HuH-7 (cell line): Measurements from ENCODE around the gene RFPL4AL1.
A peak's percentile ranks its signal among the peaks of the same experiment; 100 is the strongest.
"Not testable (repeated sequence)": the region's sequence is repeated elsewhere in the genome, so short reads cannot be mapped to it uniquely, and the experiment has no call there.

ENCODE experiments used
- DNase-seq: peaks from one replicate; pipeline ENCODE4 v3.0.0; 2011; ENCODE audit warnings: low spot score

The RFPL4AL1 gene

DNA sequence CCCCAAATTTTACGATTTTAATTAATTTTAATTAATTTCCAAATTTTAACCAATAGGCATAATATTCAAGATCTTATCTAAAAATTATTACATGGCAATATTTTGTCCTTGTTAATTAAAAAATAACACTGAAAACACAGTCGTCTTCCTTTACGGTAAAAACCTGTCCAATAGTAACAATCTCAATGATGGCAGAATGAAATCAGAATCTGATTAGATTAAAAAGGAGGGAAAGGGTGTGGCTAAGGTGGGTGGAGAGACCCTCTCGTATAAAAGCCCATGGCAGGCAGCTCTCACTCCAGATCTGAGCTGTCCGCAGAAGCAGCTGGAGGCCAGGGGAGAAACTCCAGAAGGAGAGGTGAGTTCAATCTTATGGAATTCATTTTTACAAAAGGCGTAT lies at the start of gene RFPL4AL1:
TSS of gene RFPL4AL1 (plus strand) at position 301 of the 400 bp plus-strand sequence. CDS start 2,687 bp downstream, outside the sequence.
- not testable (repeated sequence) for DNase-seq

DNA sequence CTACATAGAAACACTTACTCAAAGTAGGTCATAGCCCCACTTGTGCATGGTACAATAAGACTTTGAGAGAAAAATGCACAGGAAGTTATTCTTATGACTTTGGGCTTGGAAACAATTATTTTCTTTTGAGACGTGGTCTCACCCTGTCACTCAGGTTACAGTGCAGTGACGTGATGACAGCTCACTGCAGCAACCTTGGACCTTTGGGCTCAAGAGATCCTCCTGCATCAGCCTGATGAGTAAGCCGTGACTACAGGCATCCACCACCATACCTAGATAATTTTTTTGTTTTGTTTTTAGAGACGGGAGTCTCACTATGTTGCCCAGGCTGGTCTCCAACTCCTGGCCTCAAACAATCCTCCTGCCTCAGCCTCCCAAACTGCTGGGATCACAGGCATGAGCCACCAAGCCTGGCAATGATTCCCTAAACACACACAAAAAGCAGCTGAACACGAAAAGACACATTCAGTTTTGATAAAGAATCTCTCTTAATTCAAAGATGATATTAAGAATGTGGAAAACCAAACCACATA lies 48.6 kb upstream of the RFPL4AL1 start:
- DNase-seq: no peak

DNA sequence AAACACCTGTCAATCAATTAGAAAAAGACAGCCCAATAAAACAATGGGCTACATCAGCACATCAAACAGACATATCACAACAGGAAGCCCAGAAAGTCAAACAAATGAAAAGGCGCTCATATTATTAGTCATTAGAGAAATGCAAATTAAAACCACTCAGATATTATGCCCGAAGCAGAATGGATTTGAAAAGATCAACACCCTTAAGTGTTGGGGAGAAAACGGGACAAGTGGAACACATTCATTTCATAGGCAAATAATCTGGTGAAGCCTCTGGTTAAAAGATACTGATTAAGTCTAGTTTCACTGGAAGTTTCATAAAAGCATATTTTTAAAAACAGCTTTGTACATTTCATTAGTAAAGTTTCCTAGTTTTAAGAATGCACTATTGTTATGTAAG lies 48.1 kb upstream of the RFPL4AL1 start:
- no peak for DNase-seq

DNA sequence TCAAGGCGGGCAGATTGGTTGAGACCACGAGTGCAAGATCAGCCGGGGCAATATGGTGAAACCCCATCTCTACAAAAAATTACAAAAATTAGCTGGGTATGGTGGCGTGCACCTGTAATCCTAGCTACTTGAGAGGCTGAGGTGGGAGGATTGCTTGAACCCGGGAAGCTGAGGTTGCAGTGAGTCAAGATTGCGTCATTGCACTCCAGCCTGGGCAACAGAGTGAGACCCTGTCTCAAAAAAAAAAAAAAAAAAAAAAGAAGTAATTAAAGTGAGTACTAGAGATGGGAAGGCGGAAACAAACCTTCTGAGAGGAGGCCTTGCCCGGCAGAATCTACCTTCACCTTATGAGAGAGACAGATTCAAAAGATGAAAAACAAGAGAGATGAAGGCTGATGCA lies 45.4 kb upstream of the RFPL4AL1 start:
- DNase-seq: no peak

DNA sequence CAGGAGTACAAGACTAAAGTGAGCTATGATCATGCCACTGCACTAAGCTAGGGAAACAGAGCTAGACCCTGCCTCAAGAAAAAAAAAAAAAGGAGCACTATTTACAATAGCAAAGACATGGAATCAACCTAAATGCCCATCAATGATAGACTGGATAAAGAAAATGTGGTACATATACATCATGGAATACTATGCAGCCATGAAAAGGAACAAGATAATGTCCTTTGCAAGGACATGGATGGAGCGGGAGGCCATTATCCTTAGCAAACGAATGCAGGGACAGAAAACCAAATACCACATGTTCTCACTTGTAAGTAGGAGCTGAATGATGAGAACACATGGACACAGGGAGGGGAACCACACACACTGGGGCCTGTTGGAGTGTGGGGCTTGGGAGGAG lies 38.5 kb upstream of the RFPL4AL1 start:
- DNase-seq: not testable (repeated sequence)

DNA sequence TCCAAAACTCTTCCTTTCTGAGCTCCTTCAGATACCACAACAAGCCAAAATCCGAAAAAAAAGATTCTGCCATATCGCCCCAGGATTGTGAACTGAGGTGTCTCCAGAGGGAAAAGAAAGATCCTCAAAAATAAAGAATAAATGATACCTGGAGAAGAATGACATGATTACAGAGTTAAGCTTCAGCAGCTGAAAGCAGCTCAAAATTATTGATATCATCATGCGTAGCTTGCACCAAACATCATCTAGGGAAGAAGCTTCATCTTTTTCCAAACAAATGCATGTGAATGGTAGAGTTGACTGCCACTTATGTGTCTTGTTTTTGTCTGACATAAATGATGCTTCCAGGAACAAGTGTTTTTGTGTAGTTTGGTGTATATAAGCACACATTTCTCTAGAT lies 30.6 kb upstream of the RFPL4AL1 start, which contains the start of gene NLRP9:
TSS of gene NLRP9 (minus strand) at position 101 of the 400 bp plus-strand sequence. CDS start at position 73, 28 bp downstream.
- DNase-seq: no peak

DNA sequence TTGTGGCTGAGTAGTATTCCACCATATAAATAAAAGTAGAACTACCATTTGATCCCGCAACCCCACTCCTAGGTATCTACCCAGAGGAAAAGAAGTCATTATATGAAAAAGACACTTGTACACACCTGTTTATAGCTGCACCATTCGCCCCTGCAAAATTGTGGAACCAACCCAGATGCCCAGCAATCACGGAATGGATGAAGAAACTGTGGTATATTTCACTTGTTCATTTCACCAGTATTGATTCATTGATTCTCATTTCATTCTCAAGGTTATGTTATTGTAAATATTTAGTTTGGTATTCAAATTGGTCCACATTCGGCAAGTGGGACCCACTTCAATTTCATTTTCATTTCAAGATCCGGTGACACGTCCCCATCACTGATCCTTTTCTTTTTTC lies 18.2 kb upstream of the RFPL4AL1 start:
- no peak for DNase-seq

DNA sequence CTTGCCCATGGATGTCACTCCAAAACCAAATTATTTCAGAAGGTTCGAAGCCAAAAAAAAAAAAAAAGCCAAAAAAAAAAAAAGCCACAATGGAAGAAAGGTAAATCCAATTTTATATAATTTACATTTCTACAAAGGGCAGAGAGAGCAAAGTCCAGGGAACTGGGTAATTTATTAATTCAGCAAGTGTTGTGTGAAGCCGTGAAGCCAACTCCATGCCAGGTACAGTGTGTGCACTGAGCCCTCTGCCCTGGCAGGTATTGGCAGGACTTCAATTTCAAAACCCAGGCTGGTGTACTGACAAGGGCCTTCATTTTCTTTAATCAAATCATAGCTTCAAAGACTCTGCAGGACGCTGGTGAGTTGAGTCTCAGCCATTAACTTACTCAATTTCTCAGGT lies 15.5 kb upstream of the RFPL4AL1 start:
- DNase-seq: no peak

DNA sequence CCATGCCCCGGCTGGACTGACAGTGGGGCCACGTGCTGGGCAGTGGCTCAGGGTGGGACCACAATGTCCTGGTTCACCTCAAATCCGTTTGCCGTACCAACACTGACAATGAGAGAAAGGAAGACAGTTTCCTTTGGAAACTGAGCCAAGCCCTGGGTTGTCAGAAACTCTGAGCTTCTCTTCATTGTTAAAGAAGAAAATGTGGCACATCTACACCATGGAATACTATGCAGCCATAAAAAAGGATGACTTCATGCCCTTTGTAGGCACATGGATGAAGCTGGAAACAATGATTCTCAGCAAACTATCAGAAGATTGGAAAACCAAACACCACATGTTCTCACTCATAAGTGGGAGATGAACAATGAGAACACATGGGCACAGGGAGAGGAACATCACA lies 12.1 kb upstream of the RFPL4AL1 start:
- DNase-seq: not testable (repeated sequence)

DNA sequence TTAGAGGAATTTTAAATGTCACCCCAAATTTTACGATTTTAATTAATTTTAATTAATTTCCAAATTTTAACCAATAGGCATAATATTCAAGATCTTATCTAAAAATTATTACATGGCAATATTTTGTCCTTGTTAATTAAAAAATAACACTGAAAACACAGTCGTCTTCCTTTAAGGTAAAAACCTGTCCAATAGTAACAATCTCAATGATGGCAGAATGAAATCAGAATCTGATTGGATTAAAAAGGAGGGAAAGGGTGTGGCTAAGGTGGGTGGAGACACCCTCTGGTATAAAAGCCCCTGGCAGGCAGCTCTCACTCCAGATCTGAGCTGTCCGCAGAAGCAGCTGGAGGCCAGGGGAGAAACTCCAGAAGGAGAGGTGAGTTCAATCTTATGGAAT lies 10.1 kb upstream of the RFPL4AL1 start, which contains the start of gene RFPL4A:
TSS of gene RFPL4A (plus strand) at position 301 of the 400 bp plus-strand sequence. CDS start 2,704 bp downstream, outside the sequence.
- not testable (repeated sequence) for DNase-seq

DNA sequence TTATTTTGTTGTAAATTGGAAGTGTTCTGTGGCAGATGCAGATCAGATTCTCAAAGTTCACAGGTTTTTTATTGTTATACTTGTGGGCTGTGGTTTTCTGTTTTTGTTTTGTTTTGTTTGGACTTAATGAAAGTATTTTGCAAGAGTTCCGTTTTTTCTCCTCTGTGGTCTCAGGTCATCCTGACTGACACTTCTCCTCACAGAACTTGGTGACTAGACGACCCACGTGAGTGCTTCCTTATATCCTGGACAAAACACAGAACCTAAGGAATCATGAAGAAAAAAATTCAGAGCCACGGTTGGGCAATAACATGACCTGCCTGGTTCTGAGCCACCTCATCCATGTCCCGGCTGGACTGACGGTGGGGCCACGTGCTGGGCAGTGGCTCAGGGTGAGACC lies 2.5 kb upstream of the RFPL4AL1 start:
- DNase-seq: no peak

DNA sequence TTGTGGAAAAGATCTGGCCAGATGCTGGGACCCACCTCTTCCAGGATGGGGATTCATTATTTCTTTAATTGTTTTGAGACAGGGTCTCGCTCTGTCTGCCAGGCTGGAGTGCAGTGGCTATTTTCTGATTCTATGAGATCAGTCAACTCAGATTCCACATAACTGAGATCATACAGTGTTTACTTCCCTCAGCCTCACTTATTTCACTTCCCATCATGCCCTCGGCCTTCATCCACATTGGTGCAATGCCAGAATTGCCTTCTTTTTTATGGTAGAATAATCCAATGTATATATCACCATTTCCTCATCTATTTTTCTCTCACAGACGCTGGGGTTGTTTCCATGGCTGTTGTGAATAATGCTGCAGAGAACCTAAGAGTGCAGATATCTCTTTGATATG lies 714 bp downstream of the RFPL4AL1 start:
- not testable (repeated sequence) for DNase-seq

DNA sequence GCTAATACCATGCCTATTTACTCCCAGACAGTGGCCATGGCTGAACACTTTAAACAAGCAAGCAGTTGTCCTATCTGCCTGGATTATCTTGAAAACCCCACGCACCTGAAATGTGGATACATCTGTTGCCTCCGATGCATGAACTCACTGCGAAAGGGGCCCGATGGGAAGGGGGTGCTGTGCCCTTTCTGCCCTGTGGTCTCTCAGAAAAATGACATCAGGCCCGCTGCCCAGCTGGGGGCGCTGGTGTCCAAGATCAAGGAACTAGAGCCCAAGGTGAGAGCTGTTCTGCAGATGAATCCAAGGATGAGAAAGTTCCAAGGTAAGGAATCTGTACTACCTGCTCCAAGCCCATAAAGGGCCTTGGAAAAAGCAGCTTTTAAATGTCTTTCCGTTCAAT lies 8.6 kb downstream of the RFPL4AL1 start:
- DNase-seq: no peak

DNA sequence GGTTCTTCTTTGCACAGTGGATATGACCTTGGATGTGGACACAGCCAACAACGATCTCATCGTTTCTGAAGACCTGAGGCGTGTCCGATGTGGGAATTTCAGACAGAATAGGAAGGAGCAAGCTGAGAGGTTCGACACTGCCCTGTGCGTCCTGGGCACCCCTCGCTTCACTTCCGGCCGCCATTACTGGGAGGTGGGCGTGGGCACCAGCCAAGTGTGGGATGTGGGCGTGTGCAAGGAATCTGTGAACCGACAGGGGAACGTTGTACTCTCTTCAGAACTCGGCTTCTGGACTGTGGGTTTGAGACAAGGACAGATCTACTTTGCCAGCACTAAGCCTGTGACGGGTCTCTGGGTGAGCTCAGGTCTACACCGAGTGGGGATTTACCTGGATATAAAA lies 9.4 kb downstream of the RFPL4AL1 start:
- no peak for DNase-seq

DNA sequence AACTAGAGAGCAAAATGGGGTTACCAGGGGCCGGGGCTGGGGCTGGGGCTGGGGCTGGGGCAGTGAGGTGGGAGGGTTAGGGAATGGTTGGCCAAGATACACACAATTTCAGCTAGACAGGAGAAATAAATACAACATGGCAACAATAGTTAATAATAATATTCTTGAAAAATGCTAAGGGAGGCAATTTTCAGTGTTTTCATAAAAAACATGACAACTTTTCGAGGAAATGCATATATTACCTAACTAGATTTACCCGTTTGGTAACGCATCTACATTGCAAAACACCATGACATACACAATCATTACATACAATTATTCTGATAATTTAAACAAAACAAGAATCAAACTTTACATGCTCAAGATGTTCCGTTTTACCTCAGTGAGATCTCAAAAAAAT lies 12.2 kb downstream of the RFPL4AL1 start:
- no peak for DNase-seq

DNA sequence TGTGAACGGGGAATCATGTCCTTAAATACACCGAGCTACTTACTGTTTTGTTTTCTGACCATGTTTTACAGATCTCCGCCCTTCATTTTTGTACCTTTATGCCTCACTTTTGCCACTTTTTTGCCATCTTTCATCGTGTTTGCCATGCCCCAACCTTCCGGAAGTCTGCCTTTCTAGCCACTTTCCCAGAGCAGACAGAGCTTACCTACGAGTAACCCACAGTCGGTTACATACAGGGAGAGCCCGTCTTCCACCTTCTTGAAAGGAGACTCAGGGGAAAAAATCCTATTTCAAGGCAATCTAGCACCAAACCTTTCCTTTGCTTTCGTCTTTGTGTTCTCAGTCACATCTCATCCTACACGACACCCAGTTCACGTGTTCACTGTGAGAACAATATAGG lies 26.1 kb downstream of the RFPL4AL1 start:
- no peak for DNase-seq

DNA sequence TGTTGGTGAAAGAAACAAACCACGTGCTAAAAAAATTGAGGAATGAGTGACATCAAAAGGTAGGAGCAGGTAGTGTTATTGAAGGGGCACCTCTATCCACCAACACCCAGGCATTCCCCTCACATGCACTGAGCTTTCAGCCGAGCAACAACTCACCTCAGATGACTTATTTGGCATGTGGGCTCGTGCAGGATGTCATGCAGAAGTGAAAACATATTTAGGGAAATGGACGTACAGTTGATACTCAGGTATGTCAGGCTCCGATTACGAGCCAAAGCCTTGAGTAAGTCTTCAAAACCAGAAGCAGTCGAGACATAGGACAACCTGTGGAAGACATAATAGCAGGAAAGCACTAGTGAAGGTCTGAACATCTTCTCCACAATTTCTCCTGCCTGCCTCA lies 32.5 kb downstream of the RFPL4AL1 start:
- DNase-seq: no peak

DNA sequence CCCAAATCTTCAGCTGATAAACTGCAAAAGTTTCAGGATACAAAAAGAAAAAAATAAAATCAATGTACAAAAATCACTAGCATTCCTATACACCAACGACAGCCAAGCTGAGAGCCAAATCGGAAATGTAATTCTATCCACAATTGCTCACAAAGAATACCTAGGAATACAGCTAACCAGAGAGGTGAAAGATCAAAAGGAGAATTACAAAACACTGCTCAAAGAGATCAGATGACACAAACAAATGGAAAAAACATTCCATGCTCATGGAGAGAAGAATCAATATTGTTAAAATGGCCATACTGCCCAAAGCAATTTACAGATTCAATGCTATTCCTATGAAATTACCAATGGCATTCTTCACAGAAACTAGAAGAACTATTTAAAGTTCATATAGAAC lies 33.4 kb downstream of the RFPL4AL1 start:
- DNase-seq: no peak

DNA sequence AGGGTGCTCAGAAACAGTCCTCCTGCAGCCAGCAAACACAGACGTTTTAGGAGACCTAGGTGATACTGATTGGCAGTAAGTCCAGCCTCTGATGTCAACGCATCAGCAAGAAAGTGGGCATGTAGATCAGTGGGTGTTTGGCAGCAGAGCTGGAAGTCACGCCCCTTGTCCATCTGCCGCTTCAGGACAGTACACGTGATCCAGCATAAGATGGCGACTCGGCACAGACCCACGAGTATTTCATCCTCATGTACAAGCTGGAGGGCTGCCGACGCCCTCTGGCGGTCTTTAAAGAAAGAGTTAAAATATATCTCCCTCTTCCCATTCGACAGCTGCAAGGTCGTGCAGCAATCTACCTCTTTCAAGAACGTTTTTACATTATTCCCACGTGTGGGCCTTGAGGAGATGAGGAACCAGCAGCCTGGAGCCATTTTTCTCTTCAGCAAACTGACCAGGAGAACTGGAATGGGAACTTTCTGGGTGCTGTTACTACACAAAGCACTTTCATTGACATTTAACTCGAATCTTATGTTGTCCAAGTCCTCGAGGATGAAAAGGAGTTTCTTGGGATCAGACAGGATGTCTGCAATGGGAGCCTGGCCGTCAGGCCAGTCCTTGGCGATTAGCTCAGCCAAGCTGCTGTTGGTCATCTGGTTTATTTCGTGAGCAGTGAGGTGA lies 40.6 kb downstream of the RFPL4AL1 start:
- peak; percentile 61 for DNase-seq

DNA sequence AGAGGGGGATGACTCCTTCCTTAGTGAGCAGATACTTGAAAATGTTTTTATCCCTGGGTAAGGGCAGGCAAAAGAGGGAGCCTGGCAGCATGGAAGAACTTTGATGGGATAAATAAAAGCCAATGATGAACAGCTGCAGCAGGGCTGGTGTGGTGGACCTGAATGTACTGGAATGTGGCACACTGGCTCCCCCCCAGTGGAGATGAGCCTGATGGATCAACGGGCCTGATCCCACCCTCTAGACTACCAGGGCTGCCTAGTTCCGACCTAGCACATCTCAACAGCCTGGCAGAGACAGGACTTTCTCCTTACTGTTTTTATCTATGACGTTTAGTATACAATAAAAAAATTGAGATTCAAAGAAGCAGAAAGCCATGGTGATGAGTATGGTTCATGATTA lies 42.4 kb downstream of the RFPL4AL1 start:
- no peak for DNase-seq

DNA sequence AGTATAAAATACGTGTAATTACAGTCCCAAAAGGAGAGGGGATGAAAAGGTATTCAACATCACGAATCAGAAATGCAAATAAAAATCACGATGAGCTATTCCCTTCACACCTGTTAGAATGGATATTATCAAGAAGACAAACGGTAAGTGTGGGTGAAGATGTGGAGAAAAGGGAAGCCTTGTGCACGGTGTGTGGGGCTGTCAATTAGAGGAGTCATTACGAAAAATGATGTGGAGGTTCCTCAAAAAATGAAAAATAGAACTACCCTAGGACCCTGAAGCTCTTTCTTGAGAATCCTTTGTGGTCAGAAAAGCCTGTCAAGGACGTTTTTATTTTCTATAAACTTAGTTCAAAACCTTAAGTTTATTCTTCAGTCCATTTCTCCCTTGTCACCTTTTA lies 43.5 kb downstream of the RFPL4AL1 start:
- no peak for DNase-seq

DNA sequence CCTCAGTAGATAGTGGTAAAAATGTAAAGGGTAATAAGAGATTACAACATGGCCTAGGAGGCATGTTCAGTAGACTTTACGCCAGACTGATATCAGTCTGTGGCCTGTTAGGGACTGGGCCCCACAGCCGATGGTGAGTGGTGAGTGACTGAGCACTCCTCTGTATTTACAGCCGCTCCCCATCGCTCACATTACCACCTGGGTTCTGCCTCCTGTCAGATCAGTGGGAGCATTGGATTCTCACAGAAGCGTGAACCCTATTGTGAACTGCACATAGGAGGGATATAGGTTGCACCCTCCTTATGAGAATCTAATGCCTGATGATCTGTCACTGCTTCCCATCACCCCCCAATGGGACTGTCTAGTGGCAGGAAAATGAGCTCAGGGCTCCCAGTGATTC lies 45.0 kb downstream of the RFPL4AL1 start:
- no peak for DNase-seq

DNA sequence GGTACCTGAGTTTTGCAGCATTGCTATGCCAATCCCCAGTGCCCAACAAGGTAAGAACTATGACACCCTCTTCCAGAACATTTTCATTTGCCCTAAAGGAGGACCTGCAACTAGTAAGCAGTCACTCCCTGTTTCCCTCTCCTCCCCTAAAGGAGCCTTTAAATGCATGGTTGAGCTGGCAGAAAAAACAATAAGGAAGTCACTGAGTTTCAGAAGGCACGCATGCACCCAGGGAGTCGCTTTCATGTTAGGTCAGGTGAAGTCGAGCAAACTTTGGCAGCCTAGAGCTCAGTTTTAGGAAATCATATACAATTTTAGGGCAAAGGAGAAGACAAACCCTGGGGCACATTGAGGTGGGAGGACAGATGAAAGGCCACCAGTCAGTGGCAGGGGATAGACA lies 51.1 kb downstream of the RFPL4AL1 start:
- DNase-seq: no peak
